DMS53 treated with DMSO at 0.1 percent for 48 hours (cell line): ENCODE results near the gene PDE3A.
A peak's percentile ranks its signal among the peaks of the same experiment; 100 is the strongest.

Source experiments
- DNase-seq: peaks from one replicate; lab custom pipeline; 2025; ENCODE audit not compliant: unreplicated experiment; lab: John Stamatoyannopoulos, UW

Gene PDE3A

DNA sequence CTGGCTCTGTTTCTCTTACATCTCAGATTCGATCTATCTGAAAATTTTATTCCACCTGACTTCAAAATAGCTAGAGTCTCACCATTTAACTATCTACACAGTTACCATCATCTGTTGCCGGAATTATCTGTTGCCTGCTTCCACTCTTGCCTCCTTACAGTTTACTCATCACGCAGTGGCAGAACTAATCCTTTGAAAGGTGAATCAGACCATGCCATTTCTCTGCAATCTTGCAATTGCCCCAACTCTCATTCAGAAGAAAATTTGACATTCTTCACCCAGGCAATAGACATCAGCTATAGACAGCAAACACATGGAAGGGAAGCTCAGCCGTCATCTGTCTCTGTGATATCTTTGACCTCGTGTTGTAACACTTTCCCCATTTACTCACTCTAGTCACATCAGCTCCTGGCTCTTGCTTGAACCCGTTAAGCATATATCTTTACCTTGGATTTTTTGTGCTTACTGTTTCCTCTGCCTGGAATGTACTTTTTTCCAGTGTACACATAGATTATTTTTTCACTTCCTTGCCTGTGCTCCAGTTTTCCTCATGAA is 85.5 kb downstream of the PDE3A start:
- DNase-seq: no peak

DNA sequence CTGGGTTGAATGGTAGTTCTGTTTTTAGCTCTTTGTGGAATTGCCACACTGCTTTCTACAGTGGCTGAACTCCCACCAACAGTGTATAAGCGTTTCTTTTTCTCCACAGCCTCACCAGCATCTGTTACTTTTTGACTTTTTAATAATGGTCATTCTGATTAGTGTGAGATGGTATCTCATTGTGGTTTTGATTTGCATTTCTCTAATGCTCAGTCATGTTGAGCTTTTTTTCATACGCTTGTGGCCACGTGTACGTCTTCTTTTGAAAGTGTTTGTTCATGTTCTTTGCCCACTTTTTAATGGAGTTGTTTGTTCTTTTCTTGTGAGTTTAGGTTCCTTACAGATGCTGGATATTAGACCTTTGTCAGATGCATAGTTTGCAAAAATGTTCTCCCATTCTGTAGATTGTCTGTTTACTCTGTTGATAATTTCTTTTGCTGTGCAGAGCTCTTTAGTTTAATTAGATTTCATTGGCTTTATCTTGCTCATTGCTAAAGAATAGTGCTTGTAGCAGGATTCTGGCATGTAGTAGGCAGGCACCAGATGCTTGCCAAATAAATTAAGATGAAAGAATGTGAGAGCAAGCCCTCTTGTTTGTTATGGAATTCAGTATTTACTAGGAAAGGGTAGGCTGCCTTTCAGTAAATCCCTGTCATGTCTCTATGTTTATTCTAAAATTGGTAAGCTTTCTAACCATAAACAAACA is 86.8 kb downstream of the PDE3A start:
- no peak for DNase-seq

DNA sequence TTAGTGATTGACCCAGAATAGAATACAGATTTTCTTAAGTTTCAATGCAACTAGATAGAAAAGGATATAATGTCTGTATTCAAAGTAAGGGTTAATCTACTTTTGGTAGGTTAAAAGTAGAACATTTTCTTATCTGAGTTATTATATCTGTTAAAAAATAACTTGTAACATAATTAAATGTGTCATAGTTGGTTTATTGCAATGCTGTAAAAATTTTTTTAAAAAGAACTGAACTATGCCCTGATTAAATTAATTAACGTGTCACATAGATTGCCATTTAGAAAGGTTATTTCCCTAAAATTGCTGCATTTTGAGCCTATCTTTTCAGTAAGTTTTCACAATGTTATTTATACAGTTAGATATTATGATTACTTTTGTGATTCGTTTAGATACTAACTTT is 89.2 kb downstream of the PDE3A start:
- DNase-seq: no peak

GRCh38 chr12:20458011-20458410 is 89.7 kb downstream of the PDE3A start:
- DNase-seq: no peak

DNA sequence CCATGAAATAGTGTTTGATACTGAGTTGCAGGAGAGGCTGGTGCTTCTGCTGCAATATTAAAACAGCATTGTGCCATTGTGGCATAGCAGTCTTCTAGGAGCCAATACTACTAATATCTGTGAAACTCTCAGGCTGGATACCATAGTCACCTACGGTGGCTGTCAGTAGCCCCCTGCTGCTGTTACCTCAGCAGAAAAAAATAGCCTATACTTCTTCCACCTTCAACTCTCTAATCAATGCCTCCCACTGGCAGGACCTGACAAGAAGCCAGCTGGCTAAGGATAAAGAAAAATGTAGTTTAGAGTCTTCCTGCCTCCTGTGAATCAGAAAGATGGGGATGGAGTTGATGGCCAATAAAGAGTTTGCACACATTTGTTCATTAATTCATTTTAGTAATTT is 91.6 kb downstream of the PDE3A start:
- DNase-seq: no peak

DNA sequence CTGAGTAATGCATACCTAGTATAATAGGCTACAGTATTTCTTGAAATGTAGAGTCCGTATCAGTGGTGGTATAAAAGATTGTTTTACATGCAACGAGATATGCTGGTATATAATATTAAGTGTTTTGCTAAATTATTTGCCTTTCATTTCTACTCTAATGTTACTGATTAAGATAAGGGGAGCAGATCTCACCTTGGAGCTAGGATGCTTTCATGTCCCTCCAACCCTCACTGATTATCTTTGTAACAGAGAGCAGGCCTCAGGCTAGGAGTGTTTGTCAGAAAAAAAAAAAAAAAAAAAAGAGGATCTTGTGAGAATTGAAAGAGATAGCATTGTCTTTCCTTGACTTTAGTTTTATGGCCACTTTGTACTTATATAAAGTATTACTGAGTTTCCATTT is 92.6 kb downstream of the PDE3A start:
- no peak for DNase-seq

- peak; percentile 75 for DNase-seq
Measured at GRCh38 chr12:20463913-20464524, 95.7 kb downstream of the PDE3A start.

DNA sequence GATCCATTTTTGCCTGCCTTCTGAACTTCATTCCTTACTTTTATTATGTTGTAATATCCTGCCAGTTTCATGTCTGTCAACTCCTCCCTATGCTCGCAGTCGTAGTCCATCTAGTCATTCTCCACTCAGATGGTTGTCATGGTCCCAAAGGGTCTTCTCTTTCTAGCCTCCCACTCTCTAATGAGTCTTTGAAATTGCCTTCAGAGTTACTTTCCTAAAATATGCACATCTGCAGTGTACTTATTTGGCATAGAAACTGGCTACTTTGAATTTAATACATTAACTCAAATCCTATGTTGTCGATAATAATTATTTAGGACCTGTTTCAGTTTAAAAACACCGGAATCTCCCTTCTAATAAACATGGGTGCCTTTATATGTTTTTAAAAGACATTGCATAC is 101.0 kb downstream of the PDE3A start:
- DNase-seq: no peak

DNA sequence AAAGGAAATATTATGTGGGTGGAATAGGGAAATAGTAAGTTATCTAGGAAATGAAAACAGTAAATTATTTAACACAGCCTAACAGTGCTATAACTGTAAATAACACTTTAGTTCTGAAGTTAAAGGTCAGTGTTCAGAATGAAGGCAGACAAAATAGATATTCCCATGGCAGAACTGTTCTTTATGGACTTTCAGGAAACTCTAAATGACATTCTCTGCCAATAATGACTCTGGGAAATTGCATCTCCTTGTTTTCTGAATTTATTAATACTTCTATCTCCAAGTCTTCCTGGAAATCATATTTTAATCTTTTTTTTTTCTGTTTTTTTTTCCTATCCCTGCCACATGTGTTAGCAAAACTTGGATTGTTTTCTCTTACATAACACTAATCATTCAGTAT is 101.4 kb downstream of the PDE3A start:
- DNase-seq: no peak

DNA sequence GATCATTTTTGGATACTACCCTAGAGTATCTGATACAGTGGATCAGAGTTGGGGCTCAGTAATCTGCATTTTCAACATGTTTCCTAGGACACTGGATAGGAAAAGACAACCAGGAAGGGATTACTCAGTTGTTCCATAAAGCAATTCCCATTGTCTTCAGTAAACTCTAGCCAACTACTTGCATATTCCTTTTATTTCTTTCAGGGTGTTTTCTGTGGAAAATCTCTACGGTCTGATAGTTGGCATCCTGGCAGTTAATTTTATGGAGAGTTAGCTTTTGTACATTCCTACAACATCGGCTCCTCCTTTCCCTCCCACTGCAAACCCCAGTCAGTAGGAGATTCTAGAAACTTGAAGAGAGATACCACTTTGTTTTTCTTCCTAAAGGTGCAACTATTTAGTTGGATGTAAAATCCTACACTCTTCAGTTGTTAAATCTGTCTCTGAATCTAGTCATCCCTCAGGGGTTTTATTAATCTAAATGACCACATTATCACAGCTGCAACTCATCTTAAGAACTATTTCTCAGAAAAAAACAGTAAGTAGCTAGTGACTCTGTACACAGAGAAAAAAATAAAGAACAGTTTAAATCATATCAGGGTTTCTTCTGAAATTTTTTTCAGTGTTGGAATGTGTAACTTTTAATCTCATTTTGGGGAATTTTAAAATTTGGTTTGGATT is 103.9 kb downstream of the PDE3A start:
- no peak for DNase-seq

DNA sequence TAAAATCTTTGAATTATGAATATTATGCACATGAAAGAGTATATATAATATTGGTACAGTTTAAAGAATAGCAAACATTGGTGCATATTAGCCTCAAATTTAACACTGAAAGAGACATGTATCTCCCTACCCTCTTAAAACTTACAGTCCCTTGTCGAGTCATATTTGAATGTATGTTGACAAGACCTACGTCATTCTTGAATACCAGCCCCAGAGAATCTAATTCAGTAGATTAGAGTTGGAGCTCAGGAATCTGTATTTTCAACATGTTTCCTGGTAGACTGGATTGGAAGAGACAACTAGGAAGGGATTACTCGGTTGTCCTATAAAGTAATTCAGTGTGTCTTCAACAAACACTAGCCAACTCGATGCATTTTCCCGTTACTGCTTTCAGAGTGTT is 104.8 kb downstream of the PDE3A start:
- DNase-seq: no peak

GRCh38 chr12:20474016-20474415 is 105.7 kb downstream of the PDE3A start:
- no peak for DNase-seq

DNA sequence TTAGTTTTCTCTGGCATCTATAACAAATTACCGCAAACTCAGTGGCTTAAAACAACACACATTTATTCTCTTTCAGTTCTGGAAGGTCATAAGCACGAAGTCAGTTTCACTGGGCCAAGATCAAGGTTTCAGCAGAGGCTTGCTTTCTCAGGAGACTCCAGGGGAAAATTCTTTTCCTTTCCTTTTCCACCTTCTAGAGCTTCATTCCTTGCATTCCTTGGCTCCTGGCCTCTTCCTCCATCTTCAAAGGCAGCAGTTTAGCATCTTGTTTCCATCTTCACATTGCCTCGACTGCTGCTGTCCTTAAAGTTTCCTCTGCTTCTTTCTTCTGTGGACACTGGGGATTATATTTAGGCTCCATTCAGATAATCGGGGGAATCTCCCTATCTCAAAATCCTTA is 106.1 kb downstream of the PDE3A start:
- no peak for DNase-seq

GRCh38 chr12:20475542-20475941 is 107.2 kb downstream of the PDE3A start:
- no peak for DNase-seq

- no peak for DNase-seq
Measured at GRCh38 chr12:20476551-20476950, 108.2 kb downstream of the PDE3A start.

- DNase-seq: no peak
Measured at GRCh38 chr12:20477255-20477654, 108.9 kb downstream of the PDE3A start.

DNA sequence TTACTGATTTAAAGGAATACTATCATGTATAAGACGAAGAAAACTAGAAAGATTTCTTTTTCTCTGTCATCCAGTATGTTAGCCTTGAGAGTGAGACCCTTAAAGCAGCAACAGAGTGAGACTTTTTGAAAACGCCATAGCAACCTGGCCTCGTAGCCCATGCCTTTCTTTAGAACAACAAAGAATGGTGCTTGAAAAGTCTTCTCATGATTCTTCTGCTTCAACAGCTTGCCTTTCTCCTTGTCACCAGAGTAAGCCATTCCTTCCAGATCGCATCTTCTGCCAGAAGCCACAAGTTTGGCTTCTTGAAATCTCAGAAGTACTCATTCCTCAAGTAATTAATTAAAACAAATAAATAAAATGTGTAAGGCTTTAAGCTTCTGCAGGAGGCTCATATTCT is 109.3 kb downstream of the PDE3A start:
- DNase-seq: no peak

GRCh38 chr12:20482491-20483054 is 114.2 kb downstream of the PDE3A start:
- DNase-seq: no peak

GRCh38 chr12:20483776-20484175 is 115.4 kb downstream of the PDE3A start:
- no peak for DNase-seq

GRCh38 chr12:20486233-20486632 is 117.9 kb downstream of the PDE3A start:
- DNase-seq: no peak

GRCh38 chr12:20487519-20487918 is 119.2 kb downstream of the PDE3A start:
- DNase-seq: no peak

- DNase-seq: no peak
Measured at GRCh38 chr12:20489645-20490044, 121.3 kb downstream of the PDE3A start.
